Putamen (tissue), 1 donor: ENCODE data around the gene NEBL.

Source experiments
- DNase-seq: peaks from one replicate; pipeline ENCODE4 v3.0.0-alpha.2; 2016; ENCODE audit warnings: low spot score

The NEBL gene

DNA sequence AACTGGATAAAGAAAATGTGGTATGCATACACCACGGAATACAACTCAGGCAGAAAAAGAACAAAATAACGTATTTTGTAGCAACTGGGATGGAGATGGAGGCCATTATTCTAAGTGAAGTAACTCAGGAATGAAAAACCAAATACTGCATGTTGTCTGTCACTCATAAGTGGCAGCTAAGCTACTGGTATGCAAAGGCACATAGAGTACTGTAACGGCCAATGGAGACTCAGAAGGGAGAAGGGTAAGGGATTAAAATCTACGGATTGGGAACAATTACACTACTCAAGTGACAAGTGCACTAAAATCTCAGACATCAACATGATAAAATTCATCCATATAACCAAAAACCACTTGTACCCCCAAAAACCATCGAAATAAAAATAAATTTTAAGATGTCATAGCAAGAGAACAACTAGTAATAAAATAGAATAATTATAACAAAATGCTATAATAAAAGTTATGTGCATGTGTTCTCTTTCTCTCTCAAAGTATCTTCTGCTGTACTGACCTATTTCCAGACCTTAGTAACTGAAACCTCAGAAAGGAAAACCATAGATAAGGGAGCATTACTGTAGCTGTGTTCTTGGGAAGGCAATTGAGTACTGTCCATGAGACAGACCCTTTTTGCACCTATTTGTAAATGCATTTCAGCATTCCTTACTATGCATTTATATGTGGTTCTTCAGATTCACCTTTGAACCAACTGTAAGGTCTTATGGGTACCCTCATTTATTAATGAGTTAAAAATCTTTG, 6.7 kb upstream of the NEBL start:
- DNase-seq = no peak

DNA sequence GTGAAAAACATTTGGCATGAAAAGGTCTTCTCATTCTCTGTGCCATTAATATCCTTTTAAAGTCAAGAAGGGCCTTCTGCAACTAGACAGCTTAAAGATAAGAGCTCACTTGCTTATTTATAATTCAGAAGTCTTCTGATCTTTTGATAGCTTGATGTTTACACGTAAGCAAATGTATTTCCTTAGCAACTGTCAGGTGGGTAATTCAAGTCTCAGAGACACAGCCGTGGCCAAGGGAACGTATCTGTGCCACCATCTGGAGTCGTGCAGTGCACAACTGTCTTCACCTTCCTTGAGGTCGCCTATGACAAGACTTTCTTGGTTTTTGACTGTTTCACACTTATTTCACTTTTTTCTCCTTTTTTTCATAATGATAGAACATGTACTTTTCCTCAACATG, 4.0 kb upstream of the NEBL start:
- DNase-seq = no peak

DNA sequence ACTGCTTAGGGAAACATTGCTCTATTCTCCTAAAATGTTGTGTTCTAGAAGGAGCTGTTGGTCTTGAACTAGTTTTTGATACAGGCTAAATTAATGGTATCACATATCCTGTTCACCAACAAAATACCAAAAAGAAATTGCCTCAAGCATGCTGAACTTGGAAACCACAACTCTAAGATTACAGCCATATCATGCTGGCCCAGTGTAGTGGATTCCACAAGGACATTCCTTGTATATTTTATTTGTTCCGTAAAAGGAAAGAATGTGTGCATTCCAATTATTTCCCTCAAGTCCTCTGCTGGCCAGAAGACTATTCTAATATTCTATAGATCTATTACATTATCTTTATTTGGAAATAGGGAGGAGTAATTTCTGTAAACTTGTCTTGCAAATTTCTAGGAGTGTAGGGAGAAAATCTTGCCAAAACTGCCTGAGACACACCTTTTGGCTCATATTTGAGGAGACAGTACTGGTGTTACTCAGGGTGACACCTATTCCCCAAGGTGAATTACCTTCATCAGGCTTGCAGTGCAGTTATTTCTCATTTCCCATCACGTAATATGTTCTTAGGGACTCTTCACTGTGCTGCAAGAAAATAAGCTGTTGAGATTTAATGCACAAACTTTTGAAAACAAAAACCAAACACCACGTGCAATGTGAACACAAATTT, 1.9 kb upstream of the NEBL start:
- no peak for DNase-seq

DNA sequence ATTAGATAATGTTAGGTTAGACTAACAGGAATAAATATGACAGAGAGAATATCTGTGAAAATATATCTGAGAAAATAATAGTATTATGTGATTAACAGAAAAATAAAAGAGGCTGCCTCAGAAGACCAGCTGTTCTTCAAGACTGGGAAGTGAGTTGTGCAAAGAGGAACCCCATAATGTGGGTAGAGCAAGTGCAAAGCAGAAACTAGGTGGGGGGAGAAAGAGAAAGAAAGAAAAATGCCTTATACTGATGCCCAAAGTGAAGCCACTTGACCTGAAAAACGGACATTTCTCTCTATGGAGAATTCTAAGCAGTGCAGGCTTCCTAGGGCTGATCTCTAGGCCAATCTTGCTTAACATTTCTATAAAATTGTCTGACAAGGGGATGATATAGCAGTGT, 3.8 kb downstream of the NEBL start:
- DNase-seq = no peak

DNA sequence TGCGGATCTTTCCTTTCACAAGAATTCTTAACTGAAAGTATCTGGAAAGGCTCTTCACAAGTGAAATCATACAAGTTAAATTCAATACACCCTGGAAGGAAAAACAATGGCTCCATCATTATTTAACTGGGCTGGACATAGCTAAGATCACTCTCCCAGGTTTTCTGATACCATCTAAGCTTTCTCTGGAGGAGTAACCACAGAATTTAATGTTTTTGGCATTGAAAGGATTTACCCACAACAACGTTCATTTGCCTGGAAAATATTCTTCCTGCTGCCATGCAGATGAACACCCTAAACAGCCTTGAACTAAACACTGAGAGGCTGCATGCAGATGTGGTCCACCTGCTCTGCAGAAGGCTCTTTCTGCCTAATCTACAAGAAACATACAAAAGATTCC, 4.3 kb downstream of the NEBL start:
- no peak for DNase-seq

DNA sequence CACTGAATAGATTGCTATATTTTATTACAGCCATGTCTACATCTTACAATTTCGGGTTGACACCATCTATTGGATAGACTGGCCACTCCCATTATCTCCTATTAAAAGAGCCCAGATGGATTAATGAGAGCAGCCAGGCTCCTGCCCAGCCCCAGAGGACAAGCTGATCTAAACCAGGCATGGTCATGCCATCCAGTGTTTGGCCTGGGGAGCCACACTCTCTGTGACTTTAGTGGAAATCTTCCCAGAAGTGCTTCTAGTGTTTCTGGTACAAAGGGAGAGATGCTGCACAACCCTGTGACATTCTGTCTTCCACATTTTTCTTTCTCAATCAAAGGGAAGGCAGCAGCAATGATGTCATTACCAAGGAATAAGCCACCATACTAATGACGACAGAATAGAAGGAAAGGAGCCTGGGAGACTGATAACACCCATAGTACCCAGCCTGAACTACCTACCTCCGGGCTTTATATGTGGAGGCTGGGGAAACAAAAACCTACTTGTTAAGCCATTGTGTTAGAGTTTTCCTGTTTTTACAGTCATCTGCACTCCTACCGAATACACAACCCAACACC, 5.0 kb downstream of the NEBL start:
- DNase-seq = no peak

DNA sequence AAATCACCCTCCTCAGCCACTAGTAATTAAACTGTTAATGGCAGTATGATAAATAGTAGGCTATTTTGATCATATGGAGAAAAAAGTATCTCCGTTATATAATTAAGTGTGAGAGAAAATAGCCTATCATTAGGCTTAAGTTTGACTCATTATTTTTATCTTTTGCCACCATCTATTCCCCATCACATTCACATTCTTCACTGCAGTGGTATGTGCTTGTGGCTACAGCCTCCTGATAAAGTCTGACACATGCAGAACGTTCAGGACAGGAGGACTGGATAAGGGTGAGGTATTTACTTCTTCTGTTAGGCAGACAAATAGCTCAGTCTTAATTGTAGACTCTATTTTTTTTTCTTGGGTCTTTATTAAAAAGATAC, 5.8 kb downstream of the NEBL start:
- DNase-seq = no peak

DNA sequence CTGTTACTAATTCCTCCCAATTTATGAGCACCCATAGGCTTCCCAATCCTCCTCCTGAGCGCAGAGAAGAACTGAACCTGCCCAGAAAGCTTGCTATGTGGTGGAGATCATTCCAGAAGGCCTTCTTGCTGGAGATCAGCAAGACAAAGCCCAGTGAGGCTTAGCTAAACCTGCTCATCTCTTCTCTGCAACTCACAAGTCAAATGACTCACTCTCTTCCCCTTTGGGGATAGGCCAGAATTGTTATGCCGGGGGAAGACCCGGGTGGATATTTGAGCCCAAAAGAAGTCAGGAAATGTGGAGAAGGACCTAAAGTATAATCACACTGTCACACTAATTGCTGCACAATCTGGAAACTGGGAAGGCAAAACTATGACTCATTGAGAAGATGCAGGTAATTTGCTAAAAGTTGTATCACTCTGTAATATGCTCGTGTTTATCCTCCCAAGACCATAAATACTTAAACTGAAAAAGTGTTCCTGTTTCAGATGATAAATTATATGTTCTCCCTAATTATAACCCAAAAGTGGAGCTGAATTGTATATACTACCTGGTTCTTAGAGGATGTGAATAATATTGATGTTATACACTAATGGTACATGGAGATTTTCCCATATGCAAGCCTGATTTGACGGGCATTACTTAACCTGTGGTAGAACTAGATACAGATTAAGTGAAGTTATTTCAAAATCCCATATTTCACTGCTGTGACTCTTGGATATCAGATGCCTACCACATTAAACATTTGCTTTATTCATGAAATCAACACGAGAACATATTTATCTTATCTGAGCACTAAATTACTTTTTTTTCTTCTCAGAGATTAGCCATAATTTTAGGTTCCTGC, 6.4 kb downstream of the NEBL start:
- no peak for DNase-seq

DNA sequence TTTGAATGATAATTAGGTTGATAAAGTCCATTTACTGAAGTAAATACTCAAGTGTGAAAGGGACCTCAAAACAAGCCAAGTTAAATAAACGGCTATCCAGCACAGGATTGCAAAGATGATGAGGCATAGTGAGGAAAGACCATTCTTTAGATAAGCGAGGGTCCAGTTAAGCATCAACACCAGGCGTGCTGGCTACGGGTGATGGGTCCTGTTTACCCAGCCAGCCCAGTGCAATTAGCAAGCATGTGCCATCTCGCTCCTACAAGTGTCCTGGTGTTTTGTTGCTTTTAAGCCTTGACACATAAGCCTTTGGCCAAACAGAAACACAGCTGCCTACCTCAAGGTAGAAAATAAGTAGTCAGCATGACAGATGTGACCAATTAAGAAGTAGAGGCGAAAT, 7.1 kb downstream of the NEBL start:
- DNase-seq = no peak

DNA sequence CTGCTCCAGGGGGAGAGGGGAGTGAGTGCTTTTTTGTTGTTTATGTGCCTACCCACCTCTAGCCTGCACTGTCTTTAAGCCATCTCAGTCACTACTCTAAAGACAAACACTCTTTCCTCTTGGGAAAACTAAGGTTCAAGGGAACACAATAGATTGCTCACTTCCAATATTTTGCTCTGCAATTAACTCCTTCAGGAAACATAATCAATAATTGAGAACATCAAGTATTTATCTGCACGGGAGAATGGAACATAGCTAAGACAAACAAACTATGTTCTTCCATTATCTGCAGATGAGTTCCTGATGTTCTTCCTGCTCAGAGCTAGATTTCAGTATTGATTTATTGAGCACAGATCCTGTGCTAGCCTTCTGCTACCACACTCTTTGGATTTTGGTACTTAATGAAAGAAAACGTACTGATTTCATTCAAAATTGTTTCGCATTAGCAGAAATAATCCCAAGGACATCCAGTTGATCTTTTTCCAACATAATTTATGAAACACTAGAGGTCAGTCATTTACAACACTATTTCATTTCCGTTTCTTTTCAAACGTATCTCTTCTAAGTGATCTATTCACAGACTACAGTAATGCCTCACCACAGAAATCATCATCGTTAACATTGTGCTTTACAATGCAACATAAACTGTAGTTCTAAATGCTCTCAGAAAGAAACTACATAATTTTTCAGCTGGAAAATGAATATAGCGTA, 8.3 kb downstream of the NEBL start:
- no peak for DNase-seq

DNA sequence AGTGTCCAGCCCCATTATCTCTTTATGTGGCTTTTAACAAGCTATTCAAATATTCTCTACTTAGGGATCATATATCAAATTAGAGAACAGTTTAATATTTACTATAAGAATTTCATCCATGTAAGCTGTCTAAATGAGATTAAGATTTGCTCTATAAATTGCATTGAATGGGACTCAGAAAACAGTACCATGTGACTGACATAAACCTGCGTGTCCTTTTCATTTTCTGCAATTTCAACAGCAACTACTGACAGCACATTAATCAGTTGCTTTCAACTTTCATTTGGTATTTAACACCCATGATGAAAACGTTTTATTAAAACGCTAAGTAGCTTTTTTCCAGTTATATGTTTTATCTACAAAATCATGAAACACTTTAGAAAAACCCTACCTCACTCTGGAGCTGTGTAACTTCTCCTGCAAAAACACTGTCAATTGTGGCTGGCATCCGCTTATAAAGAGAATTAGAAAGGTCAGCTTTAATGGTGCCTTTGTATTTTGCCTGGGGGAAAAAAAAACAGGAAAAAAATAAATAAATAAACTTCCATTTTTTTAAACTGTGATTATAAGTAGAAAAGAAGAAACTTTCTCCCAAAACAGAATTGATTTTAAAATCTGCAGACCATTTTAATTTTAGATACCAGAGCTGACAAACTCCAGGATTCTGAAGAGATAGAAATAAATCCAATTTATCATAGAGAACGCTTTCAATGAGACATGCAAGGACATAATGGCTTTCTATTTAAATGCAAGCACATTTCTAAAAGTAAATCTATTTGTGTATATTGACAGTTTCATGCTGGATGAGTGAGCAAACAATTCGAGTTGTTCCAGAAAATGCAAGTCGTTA, 9.2 kb downstream of the NEBL start:
- no peak for DNase-seq

DNA sequence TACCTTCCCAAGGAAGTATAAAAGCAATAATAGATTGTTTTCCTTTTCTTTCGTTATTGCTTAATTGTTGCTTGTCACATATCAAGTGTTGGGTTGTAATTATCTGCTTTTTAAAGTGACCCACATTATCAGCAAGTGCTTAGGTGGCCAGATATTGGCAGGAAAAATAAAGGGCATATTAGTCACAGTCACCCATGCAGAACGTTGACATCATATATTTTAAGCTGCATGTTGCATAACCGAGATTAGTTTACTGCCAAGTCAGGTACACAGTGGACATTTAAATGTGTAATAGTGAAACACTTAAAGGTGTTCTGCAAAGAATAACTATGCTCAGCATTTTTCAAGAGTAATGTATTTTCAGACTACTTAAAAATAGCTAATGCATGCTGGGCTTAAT, 11.4 kb downstream of the NEBL start:
- DNase-seq = no peak

DNA sequence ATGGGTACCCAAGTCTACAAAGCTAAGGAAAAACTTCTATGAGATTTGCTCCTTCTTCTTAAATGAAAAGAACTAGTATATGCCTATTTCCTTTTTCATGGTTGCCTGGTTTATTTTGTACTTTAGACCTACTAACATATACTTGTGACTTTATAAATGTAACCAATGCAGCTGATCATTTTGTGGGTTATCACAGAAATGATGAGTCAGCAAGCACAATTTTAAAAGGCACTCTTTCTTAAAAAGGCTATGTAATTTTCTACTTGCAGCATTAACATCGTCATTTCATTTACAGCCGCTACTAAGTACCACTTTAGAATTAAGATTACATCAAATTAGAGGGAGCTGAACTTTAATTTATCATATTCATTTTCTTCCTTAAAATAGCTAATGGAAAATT, 13.6 kb downstream of the NEBL start:
- DNase-seq = no peak

DNA sequence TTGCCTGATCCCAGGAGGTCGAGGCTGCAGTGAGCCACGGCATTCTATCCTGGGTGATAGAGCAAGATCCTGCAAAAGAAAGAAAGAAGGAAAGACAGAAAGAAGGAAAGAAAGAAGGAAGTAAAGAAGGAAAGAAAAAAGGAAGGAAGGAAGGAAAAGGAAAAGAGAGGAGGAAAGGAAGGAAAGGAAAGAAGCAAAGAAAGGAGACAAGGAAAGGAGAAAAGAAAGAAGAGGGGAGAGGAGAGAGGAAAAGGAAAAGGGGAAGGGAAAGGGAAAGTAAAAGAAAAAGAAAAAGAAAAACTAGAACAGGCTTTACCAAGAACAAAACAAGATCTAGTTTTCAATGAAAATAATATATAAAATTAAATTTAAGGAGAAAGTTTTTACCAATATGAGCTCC, 15.0 kb downstream of the NEBL start:
- DNase-seq = no peak

DNA sequence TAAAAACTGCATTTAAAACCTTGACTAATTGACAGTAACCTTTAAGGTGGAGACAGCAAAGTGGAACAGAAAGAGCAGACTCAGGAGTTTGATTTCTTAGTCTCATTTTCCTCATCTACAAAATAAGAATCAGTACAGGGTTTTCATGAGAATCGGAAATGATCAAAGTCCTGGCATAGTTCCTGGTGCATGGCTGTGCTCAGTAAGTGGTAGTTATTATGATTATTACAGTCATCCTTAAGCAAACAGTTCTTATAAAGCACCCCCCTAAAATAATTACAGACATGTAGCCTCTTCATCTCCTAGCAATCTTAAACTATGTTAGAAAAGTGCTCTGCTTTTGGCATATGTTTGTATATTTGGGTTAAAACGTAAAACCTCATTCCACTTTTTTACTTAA, 18.0 kb downstream of the NEBL start:
- no peak for DNase-seq

DNA sequence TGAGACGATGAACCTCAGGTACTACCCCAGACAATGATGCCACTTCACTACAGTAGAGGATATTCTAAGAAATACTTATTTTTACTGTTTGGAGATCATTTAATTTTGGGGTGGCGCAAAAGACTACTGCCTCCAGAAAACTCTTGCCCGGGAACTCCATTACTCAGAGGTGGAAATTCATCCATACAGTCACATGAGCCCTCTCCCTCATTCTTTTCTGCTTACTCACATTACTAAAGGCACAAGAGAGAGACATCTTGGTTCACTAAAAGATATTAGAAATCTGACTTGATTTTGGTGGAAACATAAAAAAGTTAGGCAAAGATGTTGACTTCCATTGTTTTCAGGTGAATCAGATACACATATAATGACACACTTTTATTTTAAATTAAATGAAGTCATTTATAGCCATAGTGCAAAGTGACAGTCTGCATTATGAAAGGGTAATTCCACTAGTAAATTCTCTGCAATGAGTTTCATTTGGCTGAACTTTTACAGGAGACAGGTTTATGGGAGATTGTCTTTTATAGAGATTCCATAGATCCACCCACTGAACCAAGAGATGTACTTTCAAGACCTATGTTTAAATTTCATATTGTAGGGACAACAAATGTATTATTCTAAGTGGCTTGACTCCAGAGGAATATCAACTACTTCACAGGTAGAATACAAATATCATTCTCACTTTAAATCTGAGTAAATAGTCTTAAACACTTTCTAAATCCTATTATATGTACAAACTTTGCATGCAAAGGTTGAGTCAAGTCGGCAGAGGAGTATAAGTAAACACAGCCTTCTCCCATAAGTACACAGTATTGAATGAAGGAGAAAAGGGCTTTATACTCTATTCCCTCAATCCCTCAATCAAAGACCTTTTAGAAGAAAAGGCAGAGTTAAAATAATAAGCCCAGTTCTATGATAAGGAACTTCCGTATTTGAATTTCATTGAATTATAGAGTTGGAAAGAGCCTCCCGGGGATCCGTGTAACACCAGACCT, 18.8 kb downstream of the NEBL start:
- no peak for DNase-seq

DNA sequence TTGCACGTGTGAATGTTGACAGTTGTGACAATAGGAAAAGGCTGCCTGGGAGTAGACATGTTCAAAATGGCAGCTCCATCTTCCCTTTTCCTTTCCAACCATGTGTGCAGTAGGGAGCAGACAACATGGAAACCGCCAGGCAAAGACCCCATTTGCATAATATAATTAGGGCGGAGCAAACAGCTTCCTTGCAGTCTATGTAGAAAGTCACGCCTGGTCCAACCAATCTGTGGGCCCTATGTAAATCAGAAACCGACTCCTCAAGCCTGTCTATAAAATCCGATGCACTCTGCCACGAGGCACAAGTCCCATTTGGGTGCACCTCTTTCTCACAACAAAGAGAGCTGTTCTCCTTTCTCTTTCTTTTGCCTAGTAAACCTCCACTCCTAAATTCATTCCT, 19.6 kb downstream of the NEBL start:
- no peak for DNase-seq

DNA sequence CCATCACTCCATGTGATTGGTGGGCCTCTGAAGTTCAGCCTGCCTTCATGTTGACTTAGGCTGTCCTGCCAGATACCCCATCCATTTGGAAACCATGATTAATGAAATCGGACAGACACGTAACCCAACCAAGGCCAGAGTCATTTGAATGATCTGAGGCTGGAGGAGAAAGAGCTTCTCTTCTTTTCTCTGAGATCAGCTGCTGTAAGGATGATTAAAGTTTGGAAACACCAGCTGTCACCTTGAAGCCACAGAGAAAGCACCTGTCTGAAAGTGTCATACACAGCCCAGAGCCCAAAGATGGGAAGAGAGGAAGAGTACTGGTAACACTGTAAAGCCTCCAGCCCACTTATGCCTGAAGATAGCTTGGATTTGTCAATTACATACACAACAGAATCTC, 22.9 kb downstream of the NEBL start:
- no peak for DNase-seq

DNA sequence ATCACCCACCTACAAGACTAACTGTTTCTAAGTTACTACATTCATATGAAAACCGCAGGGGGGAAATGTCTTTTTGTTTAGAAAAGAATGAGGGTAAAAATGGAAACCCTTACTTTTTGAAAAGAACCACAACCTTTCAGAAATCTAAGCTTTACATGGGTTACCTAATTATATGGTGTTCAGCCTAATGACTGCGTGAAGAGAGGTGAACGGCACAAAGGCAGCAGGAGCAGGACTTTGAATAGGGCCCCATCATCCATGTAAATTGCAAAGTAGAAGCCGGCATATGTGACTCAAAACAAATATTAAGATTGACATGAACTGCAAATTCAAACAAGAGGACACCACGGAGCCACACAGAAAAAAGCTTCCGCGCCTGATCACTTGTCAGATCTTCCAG, 25.1 kb downstream of the NEBL start:
- no peak for DNase-seq

DNA sequence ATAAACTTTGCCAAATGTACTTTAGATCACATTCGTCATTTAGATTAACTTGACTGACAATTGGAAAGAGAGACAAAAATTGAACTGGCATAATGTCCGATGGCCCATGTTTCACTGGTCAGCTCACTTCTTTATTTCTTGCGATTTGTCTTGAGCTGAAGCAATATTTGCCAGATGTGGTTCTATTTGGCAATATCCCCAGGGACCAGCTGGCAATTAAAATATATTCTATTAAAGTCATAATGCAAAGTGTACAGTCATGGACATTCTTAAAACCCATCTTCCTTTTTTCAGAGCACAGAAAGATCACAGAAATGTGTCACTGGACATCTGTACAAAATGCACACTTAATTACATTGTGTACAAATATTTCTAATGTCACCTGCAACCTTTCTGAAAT, 26.3 kb downstream of the NEBL start:
- DNase-seq = no peak
